ENCODE measurements around the gene AKAP7.

Gene AKAP7

DNA sequence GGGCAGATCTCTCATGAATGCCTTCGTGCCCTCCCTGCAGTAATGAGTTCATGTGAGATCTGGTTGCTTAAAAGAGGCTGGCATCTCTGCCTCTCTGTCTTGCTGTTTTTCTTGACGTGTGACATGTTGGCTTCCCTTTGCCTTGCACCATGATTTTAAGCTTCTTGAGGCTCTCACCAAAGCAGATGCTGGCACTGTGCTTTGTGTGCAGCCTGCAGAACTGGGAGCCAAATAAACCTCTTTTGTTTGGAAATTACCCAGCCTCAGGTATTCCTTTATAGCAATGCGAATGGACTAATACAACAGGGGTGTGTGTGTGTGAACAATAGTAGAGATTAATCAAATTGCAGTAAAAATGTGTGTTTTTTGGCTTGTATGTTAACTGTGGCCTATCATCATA is 8.1 kb downstream of the AKAP7 start:
- TF ChIP-seq, protein P1, sequence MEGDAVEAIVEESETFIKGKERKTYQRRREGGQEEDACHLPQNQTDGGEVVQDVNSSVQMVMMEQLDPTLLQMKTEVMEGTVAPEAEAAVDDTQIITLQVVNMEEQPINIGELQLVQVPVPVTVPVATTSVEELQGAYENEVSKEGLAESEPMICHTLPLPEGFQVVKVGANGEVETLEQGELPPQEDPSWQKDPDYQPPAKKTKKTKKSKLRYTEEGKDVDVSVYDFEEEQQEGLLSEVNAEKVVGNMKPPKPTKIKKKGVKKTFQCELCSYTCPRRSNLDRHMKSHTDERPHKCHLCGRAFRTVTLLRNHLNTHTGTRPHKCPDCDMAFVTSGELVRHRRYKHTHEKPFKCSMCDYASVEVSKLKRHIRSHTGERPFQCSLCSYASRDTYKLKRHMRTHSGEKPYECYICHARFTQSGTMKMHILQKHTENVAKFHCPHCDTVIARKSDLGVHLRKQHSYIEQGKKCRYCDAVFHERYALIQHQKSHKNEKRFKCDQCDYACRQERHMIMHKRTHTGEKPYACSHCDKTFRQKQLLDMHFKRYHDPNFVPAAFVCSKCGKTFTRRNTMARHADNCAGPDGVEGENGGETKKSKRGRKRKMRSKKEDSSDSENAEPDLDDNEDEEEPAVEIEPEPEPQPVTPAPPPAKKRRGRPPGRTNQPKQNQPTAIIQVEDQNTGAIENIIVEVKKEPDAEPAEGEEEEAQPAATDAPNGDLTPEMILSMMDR (IDR thresholded peaks at IDR 0.05; ENCODE audit: borderline replicate concordance, control extremely low read depth, extremely low read depth, insufficient read depth, missing control alignments) = no peak
- no peak for DNase-seq (ENCODE audit: low spot score)
- in situ Hi-C loops (cut with MboI; ENCODE audit: low sequenced_read_pairs, unreplicated experiment) = loop anchor here (25.0 kb wide), 1 partner anchor 831 kb away; no protein-coding TSS in a partner anchor

DNA sequence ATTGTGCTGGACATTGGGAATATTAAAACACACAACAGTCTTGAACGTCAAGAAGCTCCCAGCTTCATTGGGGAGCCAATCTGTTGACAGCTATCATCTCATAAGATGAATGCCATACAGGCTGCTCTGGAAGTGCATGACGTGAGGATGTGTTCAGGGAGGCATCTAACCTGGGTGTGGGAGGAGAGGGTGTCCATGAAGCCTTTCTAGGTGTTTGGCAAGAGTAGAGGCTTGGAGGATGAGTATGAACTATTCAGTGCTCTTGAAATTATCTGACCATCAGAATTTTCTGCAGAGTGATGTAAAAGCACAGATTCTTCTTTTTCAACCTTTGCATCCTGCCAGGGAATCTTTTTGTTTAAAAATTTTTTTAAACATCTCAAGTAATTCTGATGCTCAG is 11.6 kb downstream of the AKAP7 start:
- DNase-seq (ENCODE audit: low spot score) = no peak

DNA sequence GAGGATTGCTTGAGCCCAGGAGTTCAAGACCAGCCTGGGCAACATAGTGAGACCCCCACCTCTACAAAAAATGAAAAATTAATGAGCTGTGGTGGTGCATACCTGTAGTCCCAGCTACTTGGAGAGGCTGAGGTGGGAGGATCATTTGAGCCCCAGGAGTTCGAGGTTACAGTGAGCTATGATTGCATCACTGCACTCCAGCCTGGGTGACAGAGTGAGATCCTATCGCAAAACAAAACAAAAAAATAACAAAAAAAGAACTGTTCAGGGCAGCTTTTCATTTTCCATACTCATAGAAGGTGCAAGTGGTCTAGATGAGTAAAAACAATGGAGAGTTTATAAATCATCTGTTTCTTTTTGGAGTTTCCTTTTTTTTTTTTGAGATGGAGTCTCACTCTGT is 21.1 kb downstream of the AKAP7 start:
- no peak for DNase-seq (ENCODE audit: low spot score)
- TF ChIP-seq, protein P1 (IDR thresholded peaks at IDR 0.05; ENCODE audit: borderline replicate concordance, control extremely low read depth, extremely low read depth, insufficient read depth, missing control alignments) = no peak
- in situ Hi-C loops (cut with MboI; ENCODE audit: low sequenced_read_pairs, unreplicated experiment) = no loop called here

More for the DNA sequence above, 11.6 kb downstream of the AKAP7 start:
- TF ChIP-seq, protein P1 (IDR thresholded peaks at IDR 0.05; ENCODE audit: borderline replicate concordance, control extremely low read depth, extremely low read depth, insufficient read depth, missing control alignments) = no peak
- in situ Hi-C loops (cut with MboI; ENCODE audit: low sequenced_read_pairs, unreplicated experiment) = loop anchor here (25.0 kb wide), 1 partner anchor 835 kb away; no protein-coding TSS in a partner anchor

DNA sequence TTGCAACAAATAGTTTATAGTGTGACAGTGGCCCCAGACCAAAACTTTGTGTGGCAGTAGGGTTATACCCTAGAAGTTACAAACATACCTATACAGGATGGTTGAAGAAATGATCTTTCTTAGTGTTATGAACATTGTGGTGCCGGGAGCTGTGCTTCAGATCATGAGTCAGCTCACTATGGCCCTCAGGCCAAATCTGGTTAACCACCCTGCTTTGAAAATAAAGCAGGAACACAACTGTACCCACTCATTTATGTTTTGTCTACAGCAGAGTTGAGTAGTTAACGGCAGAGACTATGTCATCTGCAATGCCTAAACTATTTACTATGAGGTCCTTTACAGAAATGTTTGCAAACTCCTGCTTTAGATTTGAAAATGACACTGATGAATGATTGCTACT is 24.3 kb downstream of the AKAP7 start:
- in situ Hi-C loops (cut with MboI; ENCODE audit: low sequenced_read_pairs, unreplicated experiment) = no loop called here
- DNase-seq (ENCODE audit: low spot score) = no peak
- TF ChIP-seq, protein P1 (IDR thresholded peaks at IDR 0.05; ENCODE audit: borderline replicate concordance, control extremely low read depth, extremely low read depth, insufficient read depth, missing control alignments) = no peak

DNA sequence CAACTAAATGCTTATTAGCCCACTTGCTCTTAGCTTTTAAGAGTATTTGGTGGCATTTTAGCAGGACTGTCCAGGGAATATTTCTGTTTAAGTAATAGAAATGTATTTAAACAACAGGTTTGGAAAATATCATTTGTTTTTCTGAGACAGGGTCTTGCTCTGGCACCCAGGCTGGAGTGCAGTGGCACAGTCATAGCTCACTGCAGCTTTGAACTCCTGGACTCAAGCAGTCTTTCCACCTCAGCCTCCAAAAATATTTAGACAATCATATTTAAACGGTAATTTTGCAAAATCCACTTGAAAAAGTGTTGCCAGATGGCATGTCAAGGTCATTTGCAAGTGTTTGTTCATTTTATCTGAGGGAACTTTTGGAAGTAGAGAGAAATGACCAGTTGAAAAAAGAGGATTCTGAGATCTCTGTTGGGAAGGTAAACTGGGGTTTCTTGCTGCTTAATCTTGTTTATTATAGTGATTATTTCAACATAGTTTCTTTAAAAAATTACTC is 25.0 kb downstream of the AKAP7 start:
- no peak for DNase-seq (ENCODE audit: low spot score)
- TF ChIP-seq, protein P1 (IDR thresholded peaks at IDR 0.05; ENCODE audit: borderline replicate concordance, control extremely low read depth, extremely low read depth, insufficient read depth, missing control alignments) = no peak
- in situ Hi-C loops (cut with MboI; ENCODE audit: low sequenced_read_pairs, unreplicated experiment) = no loop called here

DNA sequence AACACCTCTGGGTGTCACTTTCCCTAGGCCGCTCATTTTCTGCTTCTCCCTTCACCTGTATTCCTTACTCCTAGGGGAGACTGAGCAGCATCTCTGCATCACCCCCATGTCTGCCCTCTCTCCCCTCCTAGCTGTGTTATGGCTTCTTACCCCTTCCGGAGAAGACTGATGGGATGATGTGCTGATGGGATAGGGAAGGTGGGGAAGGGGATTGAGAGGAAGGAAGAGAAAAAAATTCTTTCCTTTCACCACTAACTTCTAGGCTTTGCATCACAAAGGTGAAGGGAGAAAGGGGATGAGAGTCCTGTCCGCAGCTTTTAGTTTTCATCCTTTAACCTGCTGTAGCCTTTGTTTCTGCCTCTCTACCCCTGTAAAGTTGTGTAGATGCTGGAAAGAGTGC is 26.7 kb downstream of the AKAP7 start:
- no peak for DNase-seq (ENCODE audit: low spot score)
- in situ Hi-C loops (cut with MboI; ENCODE audit: low sequenced_read_pairs, unreplicated experiment) = no loop called here
- TF ChIP-seq, protein P1 (IDR thresholded peaks at IDR 0.05; ENCODE audit: borderline replicate concordance, control extremely low read depth, extremely low read depth, insufficient read depth, missing control alignments) = no peak
